CD4-positive, alpha-beta T cell treated with Interleukin-12 subunit alpha and Interleukin-12 subunit beta, for 1 hour (primary cell): ENCODE measurements around the gene GAN.

Source experiments
- DNase-seq: peaks from one replicate; pipeline ENCODE4 v3.0.0-alpha.2; 2020

The GAN gene

GRCh38 chr16:81358860-81359259 is 44.1 kb downstream of the GAN start:
- no peak for DNase-seq

DNA sequence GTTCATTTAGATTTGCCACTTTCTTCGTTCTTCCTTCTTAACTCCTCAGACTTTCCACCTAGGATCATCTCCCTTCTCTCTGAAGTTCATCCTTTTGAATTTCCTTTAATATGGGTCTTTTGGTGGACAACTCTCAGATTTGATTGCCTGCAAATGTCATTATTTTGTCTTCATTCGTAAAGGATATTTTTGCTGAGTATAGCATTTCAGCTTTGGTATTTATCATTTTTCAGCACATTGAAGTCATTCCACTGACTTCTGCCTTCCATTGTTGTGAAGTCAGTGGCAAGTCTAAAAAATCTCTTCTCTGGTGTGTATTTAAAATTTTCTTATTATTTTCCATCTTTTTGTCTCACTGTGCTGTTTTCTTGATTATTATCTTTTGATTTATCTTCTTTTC is 45.4 kb downstream of the GAN start:
- no peak for DNase-seq

- no peak for DNase-seq
Observed at GRCh38 chr16:81365731-81366130, 51.0 kb downstream of the GAN start.

- peak; percentile 60 for DNase-seq
Observed at GRCh38 chr16:81366316-81366932, 51.7 kb downstream of the GAN start.

GRCh38 chr16:81367821-81368220 is 53.1 kb downstream of the GAN start:
- DNase-seq = no peak

DNA sequence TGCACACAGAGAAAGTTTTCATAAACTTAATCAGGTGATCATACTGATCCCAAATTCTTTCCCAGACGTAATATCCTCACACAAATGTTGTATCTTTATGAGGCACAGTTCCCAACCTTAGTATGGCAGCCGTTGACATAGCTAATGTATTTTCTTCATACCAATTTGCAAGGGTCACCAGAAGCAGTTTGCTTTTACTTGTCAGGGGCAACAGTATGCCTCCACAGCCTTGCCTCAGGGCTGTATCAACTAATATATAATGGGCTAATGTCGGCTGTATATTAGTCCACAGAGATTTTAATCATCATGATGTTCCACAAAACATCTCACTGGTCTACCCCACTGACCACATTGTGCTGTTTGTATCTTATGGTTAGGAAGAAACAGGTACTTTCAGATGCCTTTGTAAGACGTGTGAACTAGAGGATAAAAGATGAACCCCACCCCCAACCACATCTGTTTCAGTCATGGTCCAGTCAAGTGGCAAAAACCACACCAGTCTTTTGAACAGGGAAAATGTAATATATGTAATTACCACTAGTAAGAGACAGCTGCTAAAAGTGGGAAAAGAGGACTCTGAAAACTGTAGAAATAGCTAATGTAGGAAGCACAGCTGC is 55.2 kb downstream of the GAN start:
- DNase-seq = no peak

DNA sequence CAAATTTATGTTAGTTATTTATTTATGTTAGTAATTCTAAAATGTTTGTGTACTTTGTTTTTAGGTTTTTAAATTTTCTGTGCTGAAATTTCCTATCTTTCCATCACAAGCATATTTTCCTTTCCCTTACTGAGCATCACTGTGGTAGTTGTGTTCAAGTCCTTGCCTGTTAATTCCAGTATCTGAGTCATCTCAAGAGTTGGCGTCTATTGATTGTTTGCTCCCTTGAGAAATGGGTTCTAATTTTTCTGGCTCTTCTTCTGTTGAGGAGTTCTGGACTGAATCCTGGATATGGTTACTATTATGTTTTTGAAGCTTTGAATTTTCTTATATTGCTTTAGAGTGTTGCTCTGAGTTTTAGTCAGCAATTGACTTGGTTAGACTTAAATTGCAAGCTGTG is 56.3 kb downstream of the GAN start:
- DNase-seq = no peak

- DNase-seq = no peak
Observed at GRCh38 chr16:81374550-81374949, 59.8 kb downstream of the GAN start.

DNA sequence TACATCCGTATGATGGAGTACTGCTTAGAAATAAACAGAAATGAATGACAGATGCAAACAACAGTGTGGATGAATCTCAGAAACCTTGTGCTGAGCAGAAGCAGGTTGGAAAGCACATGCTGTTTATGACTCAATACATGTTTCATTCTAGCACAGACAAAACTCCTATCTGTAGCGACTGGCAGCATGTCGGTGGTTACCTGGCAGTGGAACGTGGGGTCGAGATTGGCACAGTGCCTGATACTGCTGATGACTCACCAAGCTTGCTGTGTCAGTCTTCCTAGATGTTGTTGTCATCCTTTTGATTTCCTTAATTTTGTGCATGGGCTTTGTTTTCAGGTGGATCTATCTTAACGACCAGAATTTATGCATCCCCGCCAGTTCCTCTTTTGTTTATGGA is 62.1 kb downstream of the GAN start:
- DNase-seq = no peak

DNA sequence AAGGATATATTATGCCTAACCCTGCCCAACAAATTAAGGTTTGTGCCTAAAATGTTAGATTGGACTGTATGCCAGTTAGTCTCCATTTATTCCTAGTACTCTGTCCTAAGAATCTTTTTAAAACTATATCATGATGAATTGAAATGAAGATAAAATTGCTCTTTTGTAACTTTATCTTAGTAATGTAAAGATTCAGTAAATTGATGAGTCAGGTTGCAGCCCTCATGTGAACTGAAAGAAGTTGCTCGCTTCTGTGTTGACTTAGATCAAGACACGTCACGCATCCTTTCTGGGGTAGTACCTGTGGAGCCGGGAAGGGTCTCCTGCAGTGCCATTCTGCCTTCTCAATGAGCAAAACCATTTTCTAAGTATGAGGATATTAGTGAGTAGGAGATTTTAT is 63.3 kb downstream of the GAN start:
- no peak for DNase-seq

- no peak for DNase-seq
Observed at GRCh38 chr16:81380932-81381331, 66.2 kb downstream of the GAN start.

- no peak for DNase-seq
Observed at GRCh38 chr16:81384006-81384405, 69.2 kb downstream of the GAN start.

- no peak for DNase-seq
Observed at GRCh38 chr16:81385031-81385756, 70.4 kb downstream of the GAN start.

- DNase-seq = no peak
Observed at GRCh38 chr16:81388357-81388756, 73.6 kb downstream of the GAN start.

DNA sequence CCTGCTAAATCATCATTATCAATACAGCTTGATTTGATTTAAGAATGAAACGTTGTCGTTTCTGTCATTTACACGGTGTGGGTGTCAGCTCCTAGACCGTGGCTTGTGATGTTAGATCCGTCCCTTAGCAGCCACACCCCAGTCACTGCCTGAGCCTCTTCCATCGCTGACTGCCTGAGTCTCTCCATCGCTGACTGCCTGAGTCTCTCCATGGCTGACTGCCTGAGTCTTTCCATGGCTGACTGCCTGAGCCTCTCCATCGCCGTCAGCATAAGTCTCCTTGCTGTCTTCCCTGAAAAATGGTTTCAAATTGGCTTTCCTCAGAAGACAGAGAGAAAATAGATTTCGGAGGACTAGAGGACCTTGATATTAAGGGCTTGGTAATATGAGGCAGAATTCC is 76.1 kb downstream of the GAN start:
- no peak for DNase-seq

- no peak for DNase-seq
Observed at GRCh38 chr16:81392011-81392410, 77.2 kb downstream of the GAN start.

- no peak for DNase-seq
Observed at GRCh38 chr16:81394416-81394815, 79.7 kb downstream of the GAN start.

- DNase-seq = no peak
Observed at GRCh38 chr16:81394966-81395655, 80.3 kb downstream of the GAN start.

GRCh38 chr16:81397058-81397878 is 82.5 kb downstream of the GAN start:
- no peak for DNase-seq

DNA sequence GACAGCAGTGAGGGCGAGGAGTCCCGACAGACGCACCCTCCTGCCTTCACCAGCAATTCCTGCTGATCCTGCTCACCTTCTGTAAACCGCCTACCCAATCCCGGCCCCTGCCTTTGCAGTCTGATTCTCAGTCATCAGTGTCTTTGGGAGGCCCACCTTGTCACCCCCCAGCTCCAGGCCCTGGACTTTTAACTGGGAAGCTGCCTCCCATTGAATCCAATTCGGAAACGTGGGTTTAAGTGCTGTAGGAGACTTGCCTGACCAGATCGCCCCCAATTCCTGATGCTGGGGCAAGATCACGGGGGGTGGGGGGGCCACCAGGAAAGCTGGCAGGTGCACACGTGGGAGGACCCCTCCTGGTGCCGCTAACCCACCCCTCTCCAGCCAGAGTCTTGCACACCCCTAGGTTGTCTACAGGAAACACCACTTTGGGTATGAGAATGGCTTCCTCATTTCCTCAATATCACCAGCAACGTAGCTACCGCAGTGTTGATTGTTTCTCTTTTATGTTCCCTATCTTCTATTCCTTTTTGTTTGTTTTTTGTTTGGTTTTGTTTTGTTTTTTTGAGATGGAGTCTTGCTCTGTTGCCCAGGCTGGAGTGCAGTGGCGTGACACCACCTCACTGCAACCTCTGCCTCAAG is 83.2 kb downstream of the GAN start:
- DNase-seq = no peak

DNA sequence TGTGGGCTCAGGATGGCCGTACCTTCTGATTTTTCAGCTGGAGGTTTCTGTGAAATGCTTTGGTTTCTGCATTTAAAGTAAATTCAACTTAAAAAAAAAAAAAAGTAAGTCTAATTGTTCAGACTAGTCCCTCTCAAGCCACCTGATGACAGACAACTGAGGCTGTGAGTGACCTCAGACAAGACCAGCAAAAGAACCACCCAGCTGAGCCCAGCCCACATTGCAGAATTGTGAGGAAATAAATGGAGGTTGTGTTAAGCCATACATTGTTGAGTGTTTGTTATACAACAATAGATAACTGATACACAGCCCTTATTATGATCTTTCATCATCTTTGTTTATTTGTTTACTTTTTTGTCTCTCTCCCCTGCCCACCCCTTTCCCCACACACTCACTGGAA is 85.1 kb downstream of the GAN start:
- no peak for DNase-seq
